Measurements from ENCODE around the gene WAPL.
A peak's percentile ranks its signal among the peaks of the same experiment; 100 is the strongest.

DNA sequence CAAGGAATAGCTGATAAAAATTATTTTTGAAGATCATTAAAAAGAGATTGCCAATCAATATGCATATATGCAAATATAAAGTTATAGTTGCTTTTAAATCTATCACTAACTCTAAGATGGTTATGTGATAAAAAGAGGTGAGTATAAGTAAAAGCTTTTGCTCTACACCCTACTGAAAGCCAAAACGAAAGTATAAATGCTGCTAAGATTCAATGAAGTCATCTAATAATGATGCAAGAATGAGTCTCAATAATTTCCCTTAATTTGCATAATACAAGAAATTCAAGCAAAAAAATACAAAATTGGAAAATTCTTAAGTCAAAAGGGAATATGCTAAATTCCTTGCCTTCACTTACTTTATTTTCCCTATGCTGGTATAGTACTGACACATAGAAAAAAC, 75.2 kb downstream of the WAPL start:
- TF ChIP-seq, protein P1, sequence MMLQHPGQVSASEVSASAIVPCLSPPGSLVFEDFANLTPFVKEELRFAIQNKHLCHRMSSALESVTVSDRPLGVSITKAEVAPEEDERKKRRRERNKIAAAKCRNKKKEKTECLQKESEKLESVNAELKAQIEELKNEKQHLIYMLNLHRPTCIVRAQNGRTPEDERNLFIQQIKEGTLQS (IDR thresholded peaks at IDR 0.05) = 0 out of 2 replicates have a peak, but pooled peaks have one; percentile 8
- TF ChIP-seq, protein P1 (CRISPR knock-in tag; conservative IDR thresholded peaks at IDR 0.05) = no peak
- TF ChIP-seq HIVEP1 (CRISPR knock-in tag; IDR thresholded peaks at IDR 0.05) = no peak
- no peak for TF ChIP-seq TCF7L2 (IDR thresholded peaks at IDR 0.05; ENCODE audit: low read depth, low read length)
- TF ChIP-seq NEUROD1 (IDR thresholded peaks at IDR 0.05; ENCODE audit: borderline replicate concordance, low read depth, low read length, partially characterized antibody) = no peak
- no peak for TF ChIP-seq RAD21 (CRISPR knock-in tag; conservative IDR thresholded peaks at IDR 0.05 in 1 of 2, IDR thresholded peaks at IDR 0.05 in 1 of 2)

Data from K562 (cell line).